Breast epithelium (tissue), 3 donors: Measurements from ENCODE around the gene ARHGAP10.

ENCODE experiments used
- POLR2A ChIP-seq: fragments of 450-650 bp; IDR thresholded peaks from one replicate; pipeline ENCODE4 v1.6.1; 2016; ENCODE audit warnings: antibody characterized with exemption, mild to moderate bottlenecking, moderate library complexity
- TF ChIP-seq, protein P1 (sequence below), 3 donors: fragments of 450-650 bp; IDR thresholded peaks; one replicate each; pipeline ENCODE4 v1.5.1; 2016 to 2017; ENCODE audit warnings: antibody characterized with exemption in 3 of 3, mild to moderate bottlenecking in 3 of 3, moderate library complexity in 3 of 3

DNA sequence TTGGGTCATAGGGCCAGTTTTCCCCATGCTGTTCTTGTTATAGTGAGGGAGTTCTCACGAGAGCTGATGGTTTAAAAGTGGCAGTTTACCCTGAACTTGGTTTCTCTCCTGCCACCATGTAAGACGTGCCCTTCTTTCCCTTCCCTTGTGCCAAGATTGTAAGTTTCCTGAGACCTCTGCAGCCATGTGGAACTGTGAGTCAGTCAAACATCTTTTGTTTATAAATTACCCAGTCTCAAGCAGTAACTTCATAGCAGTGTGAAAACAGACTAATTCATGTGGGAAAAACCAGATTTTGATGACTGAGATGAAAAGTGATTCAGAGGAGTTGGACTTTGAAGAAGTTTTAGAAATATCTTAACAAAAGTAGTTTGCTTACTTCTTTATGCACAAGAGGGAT lies 101.4 kb downstream of the ARHGAP10 start:
- TF ChIP-seq POLR2A: no peak
- TF ChIP-seq, protein P1, sequence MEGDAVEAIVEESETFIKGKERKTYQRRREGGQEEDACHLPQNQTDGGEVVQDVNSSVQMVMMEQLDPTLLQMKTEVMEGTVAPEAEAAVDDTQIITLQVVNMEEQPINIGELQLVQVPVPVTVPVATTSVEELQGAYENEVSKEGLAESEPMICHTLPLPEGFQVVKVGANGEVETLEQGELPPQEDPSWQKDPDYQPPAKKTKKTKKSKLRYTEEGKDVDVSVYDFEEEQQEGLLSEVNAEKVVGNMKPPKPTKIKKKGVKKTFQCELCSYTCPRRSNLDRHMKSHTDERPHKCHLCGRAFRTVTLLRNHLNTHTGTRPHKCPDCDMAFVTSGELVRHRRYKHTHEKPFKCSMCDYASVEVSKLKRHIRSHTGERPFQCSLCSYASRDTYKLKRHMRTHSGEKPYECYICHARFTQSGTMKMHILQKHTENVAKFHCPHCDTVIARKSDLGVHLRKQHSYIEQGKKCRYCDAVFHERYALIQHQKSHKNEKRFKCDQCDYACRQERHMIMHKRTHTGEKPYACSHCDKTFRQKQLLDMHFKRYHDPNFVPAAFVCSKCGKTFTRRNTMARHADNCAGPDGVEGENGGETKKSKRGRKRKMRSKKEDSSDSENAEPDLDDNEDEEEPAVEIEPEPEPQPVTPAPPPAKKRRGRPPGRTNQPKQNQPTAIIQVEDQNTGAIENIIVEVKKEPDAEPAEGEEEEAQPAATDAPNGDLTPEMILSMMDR (IDR thresholded peaks at IDR 0.05): no peak
